ENCODE measurements around the gene NTSR2.
"Not testable (repeated sequence)": the region's sequence is repeated elsewhere in the genome, so short reads cannot be mapped to it uniquely, and the experiment has no call there.

NTSR2 gene

DNA sequence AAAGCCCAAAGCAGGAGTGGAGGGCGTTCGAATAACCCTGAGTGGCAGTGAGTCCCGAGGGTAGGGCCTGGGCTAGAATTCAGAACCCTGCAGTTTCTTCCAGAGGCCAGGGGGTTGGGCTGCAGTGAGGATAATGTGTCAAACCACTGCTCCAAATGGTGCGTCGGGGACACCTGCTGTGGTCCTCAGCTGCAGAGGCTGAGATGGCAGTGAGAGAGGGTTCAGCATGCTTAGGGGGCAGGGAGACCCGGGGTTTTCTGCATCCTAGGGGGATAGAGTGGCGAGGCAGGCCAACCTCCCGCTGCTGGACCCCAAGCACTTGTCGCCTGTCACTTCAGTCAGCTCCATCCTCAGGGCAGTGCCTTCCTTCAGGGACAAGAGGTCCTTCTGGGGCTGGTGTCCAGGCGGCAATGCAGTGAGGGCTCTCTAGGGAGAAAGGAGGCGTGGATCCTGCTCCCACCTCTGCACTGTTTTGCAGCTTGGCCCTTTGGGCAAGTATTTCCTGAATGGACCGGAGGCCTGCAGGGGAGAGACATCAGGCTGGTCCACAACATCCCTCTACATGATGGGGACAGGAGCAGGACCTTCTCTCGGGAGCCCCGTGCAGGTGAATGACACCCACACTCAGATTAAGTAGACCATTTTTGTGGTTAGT is 8.4 kb upstream of the NTSR2 start:
- no peak for DNase-seq

DNA sequence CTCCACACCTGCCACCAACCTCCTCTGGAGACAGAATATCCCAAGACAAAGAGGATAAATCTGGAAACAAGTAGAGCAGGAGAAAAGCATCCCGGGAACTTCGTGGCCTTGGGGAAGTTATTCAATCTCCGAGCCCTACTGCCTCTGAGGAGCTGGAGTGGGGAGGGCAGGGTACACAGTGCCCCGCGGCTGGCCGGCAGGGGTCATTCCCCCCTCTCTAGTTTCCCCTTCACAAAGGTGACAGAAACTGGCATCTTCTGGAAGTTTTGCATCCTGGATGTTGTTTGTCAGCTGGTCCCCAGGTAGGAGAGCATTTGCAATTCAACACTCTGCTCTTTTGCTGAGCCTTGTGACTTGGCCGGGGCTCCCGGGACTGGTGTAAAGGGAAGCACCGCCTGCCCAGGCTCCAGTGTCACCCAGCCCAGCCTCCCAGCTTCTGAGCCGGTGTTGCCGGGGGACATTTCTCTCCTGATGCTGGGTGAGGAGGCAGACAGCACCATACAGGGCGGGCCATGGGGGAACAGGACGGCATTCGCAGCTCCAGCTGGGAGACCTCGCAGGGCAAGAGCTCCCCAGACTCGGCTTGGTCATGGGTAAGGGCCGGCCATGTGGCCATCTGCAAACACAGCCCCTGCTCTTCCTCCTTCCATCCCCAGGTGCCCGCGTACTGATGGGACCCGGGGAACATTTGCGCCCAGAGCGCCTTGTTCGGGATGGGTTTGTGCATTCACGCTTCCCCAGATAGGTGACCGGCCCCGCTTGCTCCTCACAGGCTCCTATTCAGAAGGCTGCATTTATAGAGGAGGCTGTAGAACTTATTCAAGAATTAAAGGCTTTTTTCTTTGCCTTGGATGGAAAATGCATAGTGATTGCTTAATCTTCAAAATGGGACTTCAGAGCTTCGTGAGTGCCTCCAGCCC is 7.4 kb upstream of the NTSR2 start:
- no peak for DNase-seq

DNA sequence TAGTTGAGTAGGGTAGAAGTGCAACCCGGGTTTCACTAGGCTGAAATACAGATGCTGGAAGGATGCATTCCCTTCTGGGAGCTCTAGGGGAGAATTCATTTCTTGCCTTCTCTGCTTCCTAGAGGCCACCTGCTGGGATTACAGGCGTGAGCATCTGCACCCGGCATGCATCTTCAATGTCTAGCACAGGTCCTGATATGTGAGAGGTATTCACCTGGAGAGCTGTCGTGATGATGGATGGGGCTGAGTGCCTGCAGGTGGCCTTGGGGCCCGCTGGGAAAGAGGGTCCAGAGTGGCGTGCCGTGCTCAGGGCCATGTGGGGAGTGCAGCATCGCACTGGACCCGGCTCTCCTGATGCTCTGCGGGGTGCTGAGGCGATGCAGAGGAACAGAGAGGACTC is 6.6 kb upstream of the NTSR2 start:
- DNase-seq: no peak

DNA sequence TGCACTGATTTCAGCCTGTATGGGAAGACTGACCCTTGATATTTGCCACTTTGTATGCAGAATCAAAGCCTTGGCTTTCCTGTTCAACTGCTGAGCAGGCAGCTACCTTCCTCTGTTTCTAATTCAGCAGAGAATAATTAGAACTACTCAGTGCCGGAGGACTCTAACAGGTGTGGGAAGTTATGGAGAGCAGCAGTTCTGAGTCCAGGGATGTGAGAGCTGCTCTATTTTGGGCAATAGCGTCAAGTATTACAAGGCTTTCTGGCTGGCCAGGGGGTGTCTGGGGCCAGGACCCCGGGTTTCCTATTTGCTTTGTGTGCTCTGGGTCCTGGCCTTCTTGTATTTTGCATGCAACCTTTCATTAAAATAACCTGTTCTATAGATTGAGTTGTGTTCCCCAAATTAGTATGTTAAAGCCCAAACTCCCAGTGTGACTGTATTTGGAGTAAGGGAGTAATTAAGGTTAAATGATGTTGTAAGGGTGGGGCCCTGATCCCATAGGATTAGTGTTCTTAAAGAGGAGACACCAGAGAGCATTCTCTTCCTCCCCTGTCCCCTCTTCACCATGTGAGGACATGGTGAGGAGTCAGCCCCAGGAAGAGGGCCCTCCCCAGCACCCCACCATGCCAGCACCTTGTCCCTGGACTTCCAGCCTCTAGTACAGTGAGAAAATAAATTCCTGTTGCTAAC is 5.6 kb upstream of the NTSR2 start:
- no peak for DNase-seq

DNA sequence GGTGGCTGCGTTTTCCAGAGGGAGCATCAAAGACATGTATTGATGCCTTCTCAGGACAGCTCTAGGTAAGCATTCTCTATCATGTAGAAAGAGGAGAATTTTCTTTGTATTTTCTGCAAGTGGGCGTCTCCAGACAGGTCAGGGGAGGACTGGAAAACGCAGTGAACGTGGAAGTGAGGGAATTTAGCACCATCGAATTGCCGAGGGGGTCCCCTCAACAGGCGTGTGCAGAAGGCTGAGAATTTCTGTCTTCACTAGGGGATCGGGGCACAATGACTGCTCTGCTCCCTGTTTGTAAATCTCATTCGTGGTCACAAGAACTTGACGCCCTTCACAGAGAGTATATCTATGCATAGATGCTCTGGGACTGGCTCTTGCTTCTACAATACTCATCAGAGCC is 5.0 kb upstream of the NTSR2 start:
- DNase-seq: no peak

DNA sequence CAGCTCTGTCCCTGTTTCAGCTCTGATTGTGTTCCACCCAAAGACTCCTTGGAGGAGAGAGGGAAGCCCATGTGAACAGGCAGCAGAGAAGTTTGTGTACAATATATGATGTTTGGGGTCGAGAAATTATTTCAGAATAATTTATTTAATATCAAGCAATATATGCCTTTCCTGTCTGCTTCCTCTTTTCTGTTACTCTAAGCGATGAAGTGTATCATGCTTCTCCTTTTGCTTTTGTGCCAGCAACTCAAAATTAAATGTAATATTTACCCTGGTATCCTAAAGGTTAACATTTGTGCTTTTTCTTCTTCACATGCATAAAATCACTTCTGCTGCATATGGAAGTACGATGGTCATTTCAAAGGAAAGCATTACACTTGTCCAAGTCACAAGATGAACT is 2.4 kb upstream of the NTSR2 start:
- no peak for DNase-seq

DNA sequence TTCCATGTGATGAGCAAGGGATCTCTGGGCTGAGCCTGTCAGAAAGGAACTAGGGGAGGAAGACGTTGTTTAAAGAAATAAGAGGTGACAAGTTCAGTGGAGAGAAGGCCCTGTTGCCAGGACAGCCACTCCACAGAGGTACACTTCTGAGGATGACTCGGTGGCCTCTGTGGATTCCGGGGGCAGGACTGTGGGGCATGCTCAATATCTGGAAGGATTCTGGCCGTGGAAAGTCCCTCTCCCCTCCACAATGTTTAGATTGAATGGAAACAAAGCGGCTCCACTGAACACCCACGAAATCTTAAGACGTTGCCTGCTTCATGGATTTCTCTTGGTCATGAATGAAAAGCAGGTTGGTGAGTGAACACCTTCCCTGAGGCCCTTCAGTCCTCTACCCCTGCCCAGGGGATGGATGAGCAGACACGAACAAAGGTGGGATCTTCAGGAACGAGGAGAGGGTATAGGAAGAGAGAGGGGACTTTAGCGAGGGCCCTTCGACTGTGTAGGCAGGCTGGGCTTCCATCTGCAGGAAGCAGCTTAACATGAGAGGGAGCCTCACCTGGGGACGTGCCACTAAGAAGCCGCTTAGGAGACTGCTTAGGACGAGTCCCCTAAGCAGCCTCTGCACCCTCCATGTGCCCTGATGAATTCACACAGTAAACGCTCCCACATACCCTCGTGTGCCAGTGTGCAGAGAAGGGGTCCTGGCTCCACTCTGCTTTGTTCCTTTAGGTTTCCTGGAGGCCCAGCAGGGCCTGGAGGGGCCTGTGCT is 1.9 kb downstream of the NTSR2 start:
- DNase-seq: no peak

DNA sequence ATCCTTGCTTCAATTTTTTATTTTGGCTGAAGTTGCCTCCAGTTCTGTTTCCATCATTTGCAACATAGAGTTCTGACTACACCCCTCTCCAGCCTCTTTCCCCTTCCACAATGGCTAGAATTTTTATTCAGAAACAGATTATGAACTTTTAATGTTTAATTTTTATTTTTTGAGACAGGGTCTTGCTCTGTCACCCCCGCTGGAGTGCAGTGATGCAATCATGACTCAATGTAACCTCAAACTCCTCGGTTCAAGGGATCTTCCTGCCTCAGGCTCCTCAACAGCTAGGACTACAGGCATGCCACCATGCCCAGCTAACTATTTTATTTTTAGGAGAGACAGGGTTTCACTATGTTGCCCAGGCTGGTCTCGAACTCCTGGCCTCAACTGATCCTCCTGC is 2.8 kb downstream of the NTSR2 start:
- DNase-seq: no peak

DNA sequence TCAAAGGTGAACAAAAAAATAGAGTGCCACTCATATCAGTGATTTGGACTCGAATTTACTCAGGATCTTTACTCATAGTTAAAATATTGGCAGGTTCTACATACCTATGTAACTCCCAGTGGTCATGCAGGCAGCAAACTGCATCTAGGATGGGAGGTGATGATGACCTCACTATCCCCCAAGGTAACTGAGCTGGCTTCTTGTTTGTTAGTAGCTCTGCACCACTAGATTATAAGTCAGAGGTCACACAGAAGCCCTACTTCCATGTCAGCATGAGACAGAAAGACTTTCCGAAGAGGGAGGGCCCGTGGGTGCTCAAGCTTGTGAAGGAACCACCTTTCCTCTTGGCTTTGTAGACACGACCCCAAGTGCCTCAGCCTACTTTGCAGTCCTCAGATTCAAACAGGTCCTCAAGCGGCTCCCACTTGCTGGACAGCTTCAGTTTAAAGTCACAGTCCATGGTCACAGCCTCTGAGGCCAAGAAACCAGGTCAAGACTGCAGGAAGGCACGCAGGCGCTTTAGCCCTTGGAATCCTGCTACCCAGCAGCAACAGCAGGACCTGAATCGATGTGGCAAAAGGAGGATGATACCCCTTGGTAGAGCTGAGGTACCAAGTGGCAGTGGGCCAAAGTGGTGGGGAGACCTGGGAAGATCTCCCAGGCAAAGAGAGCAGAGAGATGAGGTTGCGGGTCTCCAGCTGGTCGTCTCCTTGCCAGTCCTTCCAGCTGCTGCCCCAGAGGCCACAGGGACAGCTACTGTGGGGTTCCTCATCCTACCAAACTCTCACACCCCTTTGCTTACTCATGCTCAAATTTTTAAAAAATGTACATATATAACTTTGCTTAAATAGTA is 4.3 kb downstream of the NTSR2 start:
- no peak for DNase-seq

DNA sequence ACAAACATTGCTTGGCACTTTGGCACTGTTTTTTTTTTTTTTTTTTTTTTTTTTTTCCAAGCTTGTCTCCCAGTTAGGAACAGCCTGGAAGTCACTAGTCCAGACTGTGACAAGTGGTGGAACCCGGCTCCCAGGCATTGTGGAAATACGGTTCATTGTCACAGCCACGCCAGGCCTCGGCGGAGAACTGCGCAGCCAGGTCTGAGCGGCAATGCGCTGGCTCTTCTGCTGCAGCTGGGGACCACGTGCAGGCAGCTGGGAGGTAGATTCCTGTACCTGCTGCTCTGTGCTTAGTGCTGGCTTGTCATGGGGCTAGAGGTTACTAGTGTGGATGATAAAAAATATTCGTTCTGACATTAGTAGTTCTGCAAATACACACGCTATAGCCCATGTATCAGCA is 5.0 kb downstream of the NTSR2 start:
- no peak for DNase-seq

DNA sequence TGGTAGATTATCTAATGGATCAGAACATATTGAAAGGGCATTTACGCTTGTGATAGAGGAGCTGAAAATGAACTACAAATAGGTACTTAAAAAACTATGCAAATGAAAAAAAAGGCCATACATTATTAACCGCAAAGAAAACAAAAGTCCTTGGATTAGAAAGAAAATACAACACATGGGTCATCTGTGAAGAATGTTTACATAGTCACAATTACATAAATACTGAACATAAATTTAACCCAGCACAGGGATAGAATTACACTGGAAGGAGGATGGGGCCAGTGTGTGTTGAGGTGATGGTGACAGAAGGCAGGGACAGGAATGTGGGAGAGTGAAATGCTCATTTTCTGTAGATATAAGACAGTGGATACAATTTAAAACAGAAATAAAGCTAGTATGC is 6.6 kb downstream of the NTSR2 start:
- no peak for DNase-seq

DNA sequence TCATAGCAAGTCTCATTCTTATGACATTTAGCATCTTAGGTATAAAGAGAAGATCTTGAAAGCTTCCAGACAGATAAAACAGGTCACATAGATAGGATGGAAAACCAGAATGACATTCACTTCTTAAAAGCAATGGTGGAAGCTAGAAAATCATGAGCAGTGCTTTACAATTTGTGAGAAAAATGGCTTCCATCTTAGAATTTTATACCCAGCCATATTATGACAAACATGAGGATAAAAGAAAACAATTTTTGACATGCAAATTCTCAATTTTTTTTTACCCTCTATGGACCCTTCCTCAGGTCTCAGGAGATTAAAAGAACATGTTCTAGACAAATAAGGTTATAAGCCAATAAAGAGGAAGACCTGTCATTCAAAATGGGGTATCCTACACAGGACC is 7.1 kb downstream of the NTSR2 start:
- DNase-seq: no peak

DNA sequence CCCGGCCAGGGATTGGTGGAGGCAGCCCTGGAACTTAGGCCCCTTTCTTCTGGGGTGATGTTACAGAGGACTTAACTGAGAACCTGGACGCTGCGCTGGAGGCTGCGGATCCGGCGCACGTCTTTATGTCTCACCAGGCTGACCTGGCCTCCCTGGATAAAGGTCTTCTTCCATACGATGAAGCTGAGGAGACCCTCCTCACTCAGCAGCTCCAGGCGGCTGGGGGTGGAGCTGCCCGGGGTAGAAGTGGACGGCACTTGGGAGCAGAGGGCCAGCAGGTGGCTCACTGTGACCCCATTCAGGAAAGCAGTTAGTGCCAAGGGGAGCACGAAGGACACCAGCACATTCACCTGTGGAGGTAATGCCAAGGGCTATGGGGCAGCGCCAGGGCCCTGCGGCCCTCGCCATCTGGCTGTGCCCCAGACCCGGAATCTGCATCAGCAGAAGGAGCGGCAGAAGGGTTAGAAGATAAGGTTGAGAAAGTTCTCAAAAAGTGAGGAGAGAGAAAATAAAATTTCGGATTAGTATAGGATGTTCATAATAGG is 8.0 kb downstream of the NTSR2 start:
- DNase-seq: no peak

DNA sequence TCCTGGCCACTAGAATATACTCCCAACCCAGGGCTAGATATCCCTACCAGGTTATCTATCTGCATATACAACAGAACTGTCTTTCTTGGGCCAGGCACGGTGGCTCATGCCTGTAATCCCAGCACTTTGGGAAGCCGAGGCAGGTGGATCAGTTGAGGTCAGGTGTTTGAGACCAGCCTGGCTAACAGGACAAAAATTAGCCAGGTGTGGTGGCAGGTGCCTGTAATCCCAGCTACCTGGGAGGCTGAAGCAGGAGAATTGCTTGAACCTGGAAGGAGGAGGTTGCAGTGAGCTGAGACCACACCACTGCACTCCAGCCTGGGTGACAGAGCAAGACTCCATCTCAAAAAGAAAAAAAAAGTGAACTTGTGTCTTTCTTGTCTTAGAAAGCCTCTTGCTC is 9.6 kb downstream of the NTSR2 start:
- not testable (repeated sequence) for DNase-seq

DNA sequence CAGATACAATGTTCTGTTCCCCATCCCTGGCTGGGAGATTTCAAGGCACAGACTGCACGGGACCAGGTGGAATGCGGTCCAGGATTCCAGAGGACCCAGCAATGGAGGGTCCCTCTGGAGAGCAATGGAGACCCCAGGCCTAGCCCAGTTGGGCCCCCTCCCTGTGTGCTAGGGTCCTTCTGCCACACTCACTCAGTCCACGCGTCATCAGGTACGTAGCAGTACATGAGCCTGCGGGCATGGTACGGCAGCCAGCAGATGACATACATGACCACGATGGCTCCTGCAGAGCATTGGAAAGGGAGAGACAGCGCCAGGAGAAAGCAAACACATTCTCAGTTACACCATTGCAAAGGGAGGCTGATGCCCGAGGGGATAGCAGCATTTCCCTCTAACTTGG is 10.1 kb downstream of the NTSR2 start:
- no peak for DNase-seq

DNA sequence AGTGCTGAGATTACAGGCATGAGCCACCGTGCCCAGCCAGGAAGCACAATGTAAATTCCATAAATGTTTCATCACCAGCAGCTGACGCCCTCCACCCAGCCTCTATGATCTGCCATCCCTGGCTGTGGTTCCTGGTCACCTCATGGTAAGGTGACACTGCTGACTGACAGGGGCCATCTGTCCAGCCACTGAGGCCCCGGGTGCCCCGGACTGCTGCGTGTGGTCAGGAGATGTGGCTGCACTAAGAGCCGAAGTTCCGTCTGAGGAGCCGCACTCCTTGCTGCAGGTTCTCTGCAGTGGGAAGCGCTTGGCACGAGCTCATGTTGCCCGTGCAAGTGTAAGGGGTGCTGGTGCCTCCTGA is 10.9 kb downstream of the NTSR2 start:
- no peak for DNase-seq

DNA sequence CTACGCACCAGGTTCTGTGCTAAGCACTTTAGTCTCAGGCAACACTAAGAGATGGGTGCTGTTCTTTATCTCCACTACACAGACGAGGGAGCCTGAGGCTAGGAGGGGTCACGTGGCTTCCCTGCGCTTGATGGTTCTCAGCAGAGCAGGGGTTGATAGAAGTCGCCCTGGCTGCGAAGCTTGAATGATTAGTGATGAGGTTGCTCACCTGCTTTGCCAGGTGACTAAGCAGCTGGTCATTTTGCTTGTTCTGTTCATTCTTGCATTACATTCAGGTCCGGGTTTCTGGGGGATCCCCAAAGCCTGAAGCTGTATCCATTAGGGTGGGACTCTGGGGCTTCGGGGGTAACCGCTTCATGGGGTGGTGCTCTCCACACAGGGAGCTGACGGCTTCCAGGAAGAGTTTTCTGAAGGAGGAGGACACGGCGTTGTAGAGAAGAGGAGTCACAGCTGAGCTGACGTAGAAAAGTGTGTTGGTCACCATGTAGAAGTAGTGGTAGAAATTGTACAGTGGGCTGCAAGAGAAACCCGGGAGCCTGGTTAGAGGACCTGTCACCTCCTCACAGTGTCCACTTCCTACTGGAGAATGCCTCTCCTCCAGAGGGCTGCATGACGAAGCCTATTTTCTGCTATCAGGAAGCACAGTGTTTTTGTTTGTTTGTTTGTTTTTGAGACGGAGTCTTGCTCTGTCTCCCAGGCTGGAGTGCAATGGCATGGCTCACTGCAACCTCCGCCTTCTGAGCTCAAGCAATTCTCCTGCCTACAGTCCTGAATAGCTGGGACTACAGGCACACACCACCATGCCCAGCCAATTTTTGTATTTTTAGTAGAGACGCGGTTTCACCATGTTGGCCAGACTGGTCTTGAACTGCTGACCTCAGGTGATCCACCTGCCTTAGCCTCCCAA is 11.5 kb downstream of the NTSR2 start:
- DNase-seq: no peak

DNA sequence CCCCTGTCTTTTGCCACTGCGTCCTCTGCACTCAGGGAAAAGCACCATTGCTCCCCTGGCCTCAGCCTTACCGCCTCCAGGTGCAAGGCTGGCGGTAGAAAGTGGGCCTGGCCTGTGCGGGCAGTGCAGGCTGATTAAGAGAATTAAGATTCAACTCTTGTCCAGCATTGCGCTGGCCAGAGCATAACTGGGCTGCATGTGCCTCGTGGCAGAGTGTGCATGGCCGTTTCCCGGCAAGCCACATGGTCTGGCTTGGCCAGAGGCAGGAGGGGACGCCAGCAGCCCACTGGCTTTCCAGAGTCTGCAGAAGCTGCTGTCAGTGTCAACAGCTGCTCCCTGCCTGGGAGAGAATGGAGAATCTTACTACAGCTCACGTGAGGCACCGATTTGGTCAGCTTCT is 12.3 kb downstream of the NTSR2 start:
- DNase-seq: no peak

DNA sequence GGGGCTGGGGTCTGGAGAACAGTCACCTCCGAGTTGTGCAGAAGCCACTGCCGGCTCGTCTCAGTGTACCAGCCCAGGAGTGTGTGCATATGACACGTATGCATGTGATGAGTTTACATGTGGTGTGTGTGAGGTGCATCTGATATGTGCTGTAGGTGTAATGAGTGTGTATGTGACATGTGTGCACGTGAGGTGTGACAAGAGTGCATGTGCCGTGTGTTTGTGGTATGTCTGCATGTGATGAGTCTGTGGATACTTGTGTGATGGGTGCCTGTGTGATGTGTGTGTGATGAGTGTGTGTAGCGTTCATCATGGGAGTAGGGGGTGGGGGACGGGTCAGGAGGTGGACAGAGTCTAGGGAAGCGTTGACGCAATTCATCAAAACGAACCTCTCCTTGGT is 12.8 kb downstream of the NTSR2 start:
- DNase-seq: no peak

DNA sequence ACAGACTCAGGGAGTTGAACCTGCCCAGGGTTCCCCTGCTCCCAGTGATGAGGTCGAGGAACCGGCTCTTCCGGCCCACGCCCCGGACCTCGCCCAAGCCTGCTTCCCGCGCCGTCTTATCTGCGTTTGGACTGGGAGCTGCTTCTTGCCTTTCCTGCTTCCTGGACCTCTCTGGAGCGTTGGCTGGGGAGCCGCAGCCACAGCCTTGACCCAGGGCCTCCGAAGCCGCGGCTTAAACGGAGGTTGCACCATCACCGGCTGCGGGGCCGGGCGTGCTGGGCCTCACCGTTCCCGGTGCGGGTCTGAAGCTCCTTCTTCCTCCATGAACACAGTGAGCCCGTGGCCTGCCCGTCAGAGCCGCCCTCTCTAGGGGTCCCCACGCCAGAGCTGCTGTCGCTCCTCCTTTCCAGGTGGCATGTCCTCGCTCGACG is 13.3 kb downstream of the NTSR2 start:
- no peak for DNase-seq

DNA sequence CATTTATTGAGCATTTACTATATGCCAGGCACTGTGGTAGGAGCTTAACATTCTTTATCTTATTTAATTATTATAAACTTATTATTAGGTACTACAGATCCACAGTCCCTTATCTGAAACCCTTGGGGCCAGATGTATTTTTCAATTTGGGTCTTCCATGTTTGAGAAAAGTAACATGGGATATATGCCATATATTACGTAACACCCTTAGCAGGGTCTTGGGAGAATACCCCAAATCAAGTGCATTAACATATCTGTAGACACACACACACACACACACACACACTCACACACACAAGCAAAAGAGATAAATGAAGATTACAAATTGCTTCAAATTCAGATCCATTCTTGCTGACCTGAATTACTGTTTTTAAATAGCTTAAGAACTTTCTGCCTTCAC is 13.7 kb downstream of the NTSR2 start:
- no peak for DNase-seq

Measured in COR-L47 (cell line).